ENCODE results near the gene SLC35B2.
A peak's percentile ranks its signal among the peaks of the same experiment; 100 is the strongest.

SLC35B2 gene

DNA sequence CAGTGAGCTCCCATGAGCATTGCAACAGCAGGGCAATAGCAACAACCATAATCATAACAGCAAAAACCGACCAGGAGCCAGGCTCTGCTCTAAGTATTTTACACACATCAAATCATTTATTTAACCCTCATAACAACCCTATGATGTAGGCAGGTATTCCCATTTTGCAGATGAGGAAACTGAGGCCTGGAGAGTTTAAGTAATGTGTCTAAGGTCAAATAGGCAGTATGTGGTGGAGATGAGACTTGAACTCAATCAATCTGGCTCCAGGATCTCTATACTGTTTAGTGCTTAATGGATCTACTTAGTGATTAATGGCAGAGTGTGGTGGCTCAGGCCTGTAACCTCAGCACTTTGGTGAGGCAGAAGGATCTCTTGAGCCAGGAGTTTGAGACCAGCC lies 16.3 kb upstream of the SLC35B2 start (continued):
- TF ChIP-seq PRDM4 (tag by site-specific recombination; IDR thresholded peaks at IDR 0.05) (no peak), ZNF626 (tag by site-specific recombination; IDR thresholded peaks at IDR 0.05) (no peak)

- ChIA-PET CTCF (interaction anchor here (0.6 to 1.6 kb wide), 5 partner anchors 9 to 107 kb away, joined by 3 to 6 read pairs (median 4); partner anchors contain the start of gene AARS2), POLR2A (interaction anchor here (1.0 kb wide), 1 partner anchor 13 kb away, joined by 3 read pairs; no protein-coding TSS in a partner anchor)
- no peaks in the 10 kb centered on the region for H3K4me1 ChIP-seq (ENCODE audit: control insufficient read depth, insufficient read depth, low read length)
- H3K9me3 ChIP-seq (ENCODE audit: control insufficient read depth, insufficient read depth, low read depth, low read length): no peaks in the 10 kb centered on the region
- TF ChIP-seq ZBTB17 (tag by site-specific recombination; IDR thresholded peaks at IDR 0.05) (no peak), ZNF214 (tag by site-specific recombination; IDR thresholded peaks at IDR 0.05; ENCODE audit: borderline replicate concordance) (no peak), ZNF510 (tag by site-specific recombination; IDR thresholded peaks at IDR 0.05; ENCODE audit: insufficient replicate concordance) (no peak), ZBTB48 (tag by site-specific recombination; IDR thresholded peaks at IDR 0.05) (no peak), KLF8 (tag by site-specific recombination; IDR thresholded peaks at IDR 0.05) (no peak), WT1 (tag by site-specific recombination; IDR thresholded peaks at IDR 0.05) (0 out of 2 replicates have a peak, but pooled peaks have one; percentile 28), ZFP37 (tag by site-specific recombination; IDR thresholded peaks at IDR 0.05) (no peak), ZNF600 (tag by site-specific recombination; IDR thresholded peaks at IDR 0.05) (peak; percentile 54; the same call in 1 of the 2 replicates)
- TF ChIP-seq, protein P1, sequence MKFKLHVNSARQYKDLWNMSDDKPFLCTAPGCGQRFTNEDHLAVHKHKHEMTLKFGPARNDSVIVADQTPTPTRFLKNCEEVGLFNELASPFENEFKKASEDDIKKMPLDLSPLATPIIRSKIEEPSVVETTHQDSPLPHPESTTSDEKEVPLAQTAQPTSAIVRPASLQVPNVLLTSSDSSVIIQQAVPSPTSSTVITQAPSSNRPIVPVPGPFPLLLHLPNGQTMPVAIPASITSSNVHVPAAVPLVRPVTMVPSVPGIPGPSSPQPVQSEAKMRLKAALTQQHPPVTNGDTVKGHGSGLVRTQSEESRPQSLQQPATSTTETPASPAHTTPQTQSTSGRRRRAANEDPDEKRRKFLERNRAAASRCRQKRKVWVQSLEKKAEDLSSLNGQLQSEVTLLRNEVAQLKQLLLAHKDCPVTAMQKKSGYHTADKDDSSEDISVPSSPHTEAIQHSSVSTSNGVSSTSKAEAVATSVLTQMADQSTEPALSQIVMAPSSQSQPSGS (tag by site-specific recombination; IDR thresholded peaks at IDR 0.05; ENCODE audit: low read depth): no peak
- no peak overlapping the region for H3K27ac ChIP-seq (ENCODE audit: extremely low read depth, low read depth, low read length)
- no peak overlapping the region for H3K4me3 ChIP-seq (ENCODE audit: low read depth, low read length)
- H3K36me3 ChIP-seq (ENCODE audit: control insufficient read depth in 2 of 2, insufficient read depth in 1 of 2, low read length in 2 of 2): no peaks in the 10 kb centered on the region
Observed at GRCh38 chr6:44272999-44273566, 15.8 kb upstream of the SLC35B2 start.

- Histone ChIP-seq H3K4me3 (ENCODE audit: low read depth, low read length) (no peak overlapping the region), H3K4me1 (ENCODE audit: control insufficient read depth, insufficient read depth, low read length) (no peaks in the 10 kb centered on the region), H3K36me3 (ENCODE audit: control insufficient read depth in 2 of 2, insufficient read depth in 1 of 2, low read length in 2 of 2) (no peaks in the 10 kb centered on the region), H3K9me3 (ENCODE audit: control insufficient read depth, insufficient read depth, low read depth, low read length) (no peaks in the 10 kb centered on the region), H3K27ac (ENCODE audit: extremely low read depth, low read depth, low read length) (no peak overlapping the region)
- CTCF ChIA-PET: interaction anchor here (0.6 to 7.2 kb wide), 4 partner anchors 17 to 63 kb away, joined by 3 to 208 read pairs (median 5); partner anchors contain the start of gene AARS2
- TF ChIP-seq ZNF266 (tag by site-specific recombination; IDR thresholded peaks at IDR 0.05; ENCODE audit: low read depth) (no peak), ZNF473 (tag by site-specific recombination; IDR thresholded peaks at IDR 0.05) (no peak), ZNF146 (tag by site-specific recombination; IDR thresholded peaks at IDR 0.05) (no peak), TRIM28 (IDR thresholded peaks at IDR 0.05; ENCODE audit: borderline replicate concordance, low read length) (no peak), ZNF335 (tag by site-specific recombination; conservative IDR thresholded peaks at IDR 0.05) (peak; percentile 68)
- POLR2A ChIA-PET: no interaction called here
Observed at GRCh38 chr6:44272529-44272928, 15.2 kb upstream of the SLC35B2 start.

DNA sequence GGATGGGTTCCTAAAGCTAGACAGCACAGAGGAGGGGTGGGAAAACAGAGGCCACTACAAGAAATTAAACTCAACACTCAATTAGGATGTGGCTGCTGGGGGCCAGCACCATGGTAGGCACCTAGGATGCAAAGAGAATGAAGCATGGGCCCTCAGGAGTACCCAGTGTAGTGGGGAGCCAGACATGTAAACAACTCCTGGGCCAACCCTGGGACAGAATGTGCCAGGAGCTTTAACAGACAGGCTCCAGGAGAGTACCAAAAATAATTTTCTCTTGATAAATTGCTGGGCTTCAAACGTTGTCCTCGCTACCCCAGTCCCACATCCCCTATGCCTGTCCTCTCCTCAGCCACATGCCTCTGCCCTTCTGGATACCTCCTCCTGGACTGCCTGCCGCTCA lies 14.6 kb upstream of the SLC35B2 start:
- Histone ChIP-seq H3K4me1 (ENCODE audit: control insufficient read depth, insufficient read depth, low read length) (no peaks in the 10 kb centered on the region), H3K9me3 (ENCODE audit: control insufficient read depth, insufficient read depth, low read depth, low read length) (no peaks in the 10 kb centered on the region), H3K36me3 (ENCODE audit: control insufficient read depth in 2 of 2, insufficient read depth in 1 of 2, low read length in 2 of 2) (no peaks in the 10 kb centered on the region), H3K4me3 (ENCODE audit: low read depth, low read length) (no peak overlapping the region), H3K27ac (ENCODE audit: extremely low read depth, low read depth, low read length) (no peak overlapping the region)
- TF ChIP-seq GLIS1 (tag by site-specific recombination; IDR thresholded peaks at IDR 0.05) (peak; percentile 49; the same call in 1 of the 2 replicates), ZNF692 (tag by site-specific recombination; IDR thresholded peaks at IDR 0.05) (no peak)
- CTCF ChIA-PET: interaction anchor here (0.6 to 7.2 kb wide), 5 partner anchors 16 to 64 kb away, joined by 3 to 208 read pairs (median 4); partner anchors contain the start of gene AARS2
- POLR2A ChIA-PET: no interaction called here

All from HEK293 (cell line).